Hematopoietic multipotent progenitor cell treated with erythropoietin and hydrocortisone succinate and interleukin-3 and kit ligand, for 8 days (in vitro differentiated cells): ENCODE measurements around the gene AKAP3.

Source experiments
- DNase-seq: peaks from one replicate; pipeline ENCODE4 v3.0.0-alpha.2; 2015

AKAP3 gene

GRCh38 chr12:4648501-4649357 lies at the start of gene AKAP3, which contains the start of gene NDUFA9:
Gene AKAP3, minus strand, starts transcription at chr12:4649051. Its CDS starts 10,855 bp downstream, at chr12:4638196.
Gene NDUFA9, plus strand, starts transcription at chr12:4649114. Its CDS starts 13 bp downstream, at chr12:4649127.
- peak; percentile 91 for DNase-seq

- no peak for DNase-seq
Observed at GRCh38 chr12:4690760-4691159, 41.9 kb upstream of the AKAP3 start.

- DNase-seq: no peak
Observed at GRCh38 chr12:4685317-4685716, 36.5 kb upstream of the AKAP3 start.

GRCh38 chr12:4681732-4682131 lies 32.9 kb upstream of the AKAP3 start:
- DNase-seq: no peak

- no peak for DNase-seq
Observed at GRCh38 chr12:4679711-4680110, 30.9 kb upstream of the AKAP3 start.

- no peak for DNase-seq
Observed at GRCh38 chr12:4665236-4665635, 16.4 kb upstream of the AKAP3 start.

- peak; percentile 30 for DNase-seq
Observed at GRCh38 chr12:4663971-4664505, 15.2 kb upstream of the AKAP3 start.

GRCh38 chr12:4653691-4654090 lies 4.8 kb upstream of the AKAP3 start:
- DNase-seq: no peak

- DNase-seq: no peak
Observed at GRCh38 chr12:4653257-4653656, 4.4 kb upstream of the AKAP3 start.

- peak; percentile 6 for DNase-seq
Observed at GRCh38 chr12:4649358-4649661, 459 bp upstream of the AKAP3 start.

GRCh38 chr12:4648104-4648500 lies 749 bp downstream of the AKAP3 start:
- DNase-seq: no peak

- DNase-seq: no peak
Observed at GRCh38 chr12:4645023-4645422, 3.8 kb downstream of the AKAP3 start.

GRCh38 chr12:4643747-4644146 lies 5.1 kb downstream of the AKAP3 start:
- DNase-seq: no peak

GRCh38 chr12:4630262-4630661 lies 18.6 kb downstream of the AKAP3 start:
- no peak for DNase-seq

GRCh38 chr12:4628406-4628805 lies 20.4 kb downstream of the AKAP3 start:
- DNase-seq: no peak

- no peak for DNase-seq
Observed at GRCh38 chr12:4626543-4626942, 22.3 kb downstream of the AKAP3 start.

- DNase-seq: no peak
Observed at GRCh38 chr12:4621511-4621910, 27.3 kb downstream of the AKAP3 start.

- no peak for DNase-seq
Observed at GRCh38 chr12:4615667-4616066, 33.2 kb downstream of the AKAP3 start.

GRCh38 chr12:4610481-4610880 lies 38.4 kb downstream of the AKAP3 start:
- no peak for DNase-seq

GRCh38 chr12:4609071-4609470 lies 39.8 kb downstream of the AKAP3 start:
- DNase-seq: no peak

- no peak for DNase-seq
Observed at GRCh38 chr12:4607056-4607455, 41.8 kb downstream of the AKAP3 start.

GRCh38 chr12:4604684-4605193 lies 44.1 kb downstream of the AKAP3 start:
- peak; percentile 91 for DNase-seq

- DNase-seq: no peak
Observed at GRCh38 chr12:4603946-4604345, 44.9 kb downstream of the AKAP3 start.

- DNase-seq: no peak
Observed at GRCh38 chr12:4603421-4603820, 45.4 kb downstream of the AKAP3 start.

GRCh38 chr12:4595881-4596280 lies 53.0 kb downstream of the AKAP3 start:
- DNase-seq: no peak
